Esophagus muscularis mucosa (tissue), 4 donors: ENCODE data around the gene SP100. TPM values are rescaled to one million over a fixed set of nuclear protein-coding genes. Genes with fewer than 3 reads are reported as not detected.

Experiments
- DNase-seq: peaks from one replicate; pipeline ENCODE4 v3.0.0-alpha.2; 2017; ENCODE audit errors: extremely low spot score
- H3K27ac ChIP-seq, 4 donors: fragments of 200-600 bp; sonication (generic); replicated peaks in 1 of 4; 1 replicate in 3 of 4; 2 replicates in 1 of 4; pipeline ENCODE4 v1.5.1; 2016 to 2019; ENCODE audit warnings: mild to moderate bottlenecking in 1 of 4
- H3K27me3 ChIP-seq, 4 donors: fragments of 200-600 bp; sonication (generic); one replicate each; pipeline versions ENCODE4 v1.5.1 to v1.6.0; 2016 to 2019
- H3K36me3 ChIP-seq, 4 donors: fragments of 200-600 bp; sonication (generic); one replicate each; pipeline ENCODE4 v1.5.1; 2016 to 2019
- H3K4me1 ChIP-seq, 4 donors: fragments of 200-600 bp; sonication (generic); one replicate each; pipeline ENCODE4 v1.5.1; 2016 to 2019
- H3K4me3 ChIP-seq, 4 donors: fragments of 200-600 bp; sonication (generic); 1 replicate in 2 of 4; 2 replicates in 2 of 4; pipeline ENCODE4 v1.5.1; 2016 to 2019; ENCODE audit warnings: mild to moderate bottlenecking in 4 of 4, moderate library complexity in 1 of 4
- H3K9me3 ChIP-seq, 4 donors: fragments of 200-600 bp; sonication (generic); 1 replicate in 3 of 4; 2 replicates in 1 of 4; pipeline ENCODE4 v1.5.1; 2016 to 2019
- EP300 ChIP-seq: sonication (generic); formaldehyde crosslinking; IDR thresholded peaks from one replicate; pipeline ENCODE4 v1.6.1; 2017; ENCODE audit warnings: antibody characterized with exemption
- POLR2A ChIP-seq: fragments of 450-650 bp; IDR thresholded peaks from one replicate; pipeline ENCODE4 v1.6.1; 2017; ENCODE audit warnings: antibody characterized with exemption, moderate library complexity, mild to moderate bottlenecking, low read depth
- POLR2AphosphoS5 ChIP-seq, 2 donors: sonication (generic); formaldehyde crosslinking; IDR thresholded peaks; one replicate each; pipeline ENCODE4 v1.6.1; 2017; ENCODE audit warnings: antibody characterized with exemption in 2 of 2
- WGBS: methylation state at CpG from one replicate; pipeline ENCODE4 v1.1.5; 2018; 5-methylcytosine and 5-hydroxymethylcytosine counted together
- intact Hi-C: fragments of 100-400 bp; cut with DNase I; formaldehyde crosslinking; loops from one replicate; pipeline ENCODE4 v1.15.1; 2023
- total RNA-seq, 4 donors: library from RNA; depleted of rRNA; stranded (reverse); fragments of >200 nt; gene quantifications; one replicate each; pipeline versions ENCODE4 v1.1.0 to v1.2.1, GENCODE V29; 2016
- TF ChIP-seq, protein P1 (sequence below), 3 experiments: fragments of 200-600 bp in 2 of 3; fragments of 450-650 bp in 1 of 3; sonication (generic) in 2 of 3; IDR thresholded peaks; one replicate each; pipeline ENCODE4 v1.5.1; 2017 to 2019; ENCODE audit warnings: antibody characterized with exemption in 3 of 3, mild to moderate bottlenecking in 2 of 3, moderate library complexity in 1 of 3

SP100 gene
- total RNA-seq, 4 donors from 2014 or later, result 83.8 to 95.5 (median 92.1) TPM

GRCh38 chr2:230423851-230424458 lies 8.0 kb downstream of the SP100 start:
- peaks cover 0 to 4% (median 2%) of the 10 kb centered on the region in 4 donors for H3K9me3 ChIP-seq
- intact Hi-C loops, result no loop called here
- H3K27ac ChIP-seq, result no peak overlapping the region
- no peak for DNase-seq
- no peak overlapping the region for H3K4me3 ChIP-seq
- TF ChIP-seq EP300 (no peak), POLR2AphosphoS5 (IDR thresholded peaks at IDR 0.05) (no peak), POLR2A (no peak)
- TF ChIP-seq, protein P1, sequence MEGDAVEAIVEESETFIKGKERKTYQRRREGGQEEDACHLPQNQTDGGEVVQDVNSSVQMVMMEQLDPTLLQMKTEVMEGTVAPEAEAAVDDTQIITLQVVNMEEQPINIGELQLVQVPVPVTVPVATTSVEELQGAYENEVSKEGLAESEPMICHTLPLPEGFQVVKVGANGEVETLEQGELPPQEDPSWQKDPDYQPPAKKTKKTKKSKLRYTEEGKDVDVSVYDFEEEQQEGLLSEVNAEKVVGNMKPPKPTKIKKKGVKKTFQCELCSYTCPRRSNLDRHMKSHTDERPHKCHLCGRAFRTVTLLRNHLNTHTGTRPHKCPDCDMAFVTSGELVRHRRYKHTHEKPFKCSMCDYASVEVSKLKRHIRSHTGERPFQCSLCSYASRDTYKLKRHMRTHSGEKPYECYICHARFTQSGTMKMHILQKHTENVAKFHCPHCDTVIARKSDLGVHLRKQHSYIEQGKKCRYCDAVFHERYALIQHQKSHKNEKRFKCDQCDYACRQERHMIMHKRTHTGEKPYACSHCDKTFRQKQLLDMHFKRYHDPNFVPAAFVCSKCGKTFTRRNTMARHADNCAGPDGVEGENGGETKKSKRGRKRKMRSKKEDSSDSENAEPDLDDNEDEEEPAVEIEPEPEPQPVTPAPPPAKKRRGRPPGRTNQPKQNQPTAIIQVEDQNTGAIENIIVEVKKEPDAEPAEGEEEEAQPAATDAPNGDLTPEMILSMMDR (IDR thresholded peaks at IDR 0.05), result no peak
- 89% methylated on average over 3 of the region's 3 CpGs for WGBS
- H3K27me3 ChIP-seq, result no peaks in the 10 kb centered on the region
- H3K4me1 ChIP-seq, result peaks cover 38 to 61% (median 46%) of the 10 kb centered on the region in 4 donors
- peaks cover 0 to 19% (median 5%) of the 10 kb centered on the region in 4 donors for H3K36me3 ChIP-seq

- Histone ChIP-seq H3K36me3 (peaks cover 0 to 24% (median 5%) of the 10 kb centered on the region in 4 donors), H3K9me3 (peaks cover 0 to 9% (median 8%) of the 10 kb centered on the region in 4 donors), H3K27ac (no peak overlapping the region), H3K27me3 (no peaks in the 10 kb centered on the region), H3K4me1 (peaks cover 27 to 47% (median 33%) of the 10 kb centered on the region in 4 donors), H3K4me3 (no peak overlapping the region)
- intact Hi-C loops, result no loop called here
- DNase-seq, result no peak
- no peak for TF ChIP-seq POLR2A
- no peak for TF ChIP-seq POLR2AphosphoS5 (IDR thresholded peaks at IDR 0.05)
- TF ChIP-seq, protein P1 (IDR thresholded peaks at IDR 0.05), result no peak
- TF ChIP-seq EP300, result no peak
- WGBS, result 71% methylated on average over 1 of the region's 1 CpG
Measured at GRCh38 chr2:230425377-230425776, 9.4 kb downstream of the SP100 start.

- no peak for TF ChIP-seq EP300
- TF ChIP-seq, protein P1 (IDR thresholded peaks at IDR 0.05), result no peak
- no peak for TF ChIP-seq POLR2AphosphoS5 (IDR thresholded peaks at IDR 0.05)
- TF ChIP-seq POLR2A, result no peak
- Histone ChIP-seq H3K36me3 (peaks cover 0 to 30% (median 7%) of the 10 kb centered on the region in 4 donors), H3K4me3 (no peak overlapping the region), H3K9me3 (peaks cover 0 to 10% (median 8%) of the 10 kb centered on the region in 4 donors), H3K4me1 (peaks cover under 1 to 30% (median 11%) of the 10 kb centered on the region in 4 donors), H3K27ac (no peak overlapping the region), H3K27me3 (no peaks in the 10 kb centered on the region)
- intact Hi-C loops, result no loop called here
- DNase-seq, result no peak
Measured at GRCh38 chr2:230429513-230429912, 13.5 kb downstream of the SP100 start.

DNA sequence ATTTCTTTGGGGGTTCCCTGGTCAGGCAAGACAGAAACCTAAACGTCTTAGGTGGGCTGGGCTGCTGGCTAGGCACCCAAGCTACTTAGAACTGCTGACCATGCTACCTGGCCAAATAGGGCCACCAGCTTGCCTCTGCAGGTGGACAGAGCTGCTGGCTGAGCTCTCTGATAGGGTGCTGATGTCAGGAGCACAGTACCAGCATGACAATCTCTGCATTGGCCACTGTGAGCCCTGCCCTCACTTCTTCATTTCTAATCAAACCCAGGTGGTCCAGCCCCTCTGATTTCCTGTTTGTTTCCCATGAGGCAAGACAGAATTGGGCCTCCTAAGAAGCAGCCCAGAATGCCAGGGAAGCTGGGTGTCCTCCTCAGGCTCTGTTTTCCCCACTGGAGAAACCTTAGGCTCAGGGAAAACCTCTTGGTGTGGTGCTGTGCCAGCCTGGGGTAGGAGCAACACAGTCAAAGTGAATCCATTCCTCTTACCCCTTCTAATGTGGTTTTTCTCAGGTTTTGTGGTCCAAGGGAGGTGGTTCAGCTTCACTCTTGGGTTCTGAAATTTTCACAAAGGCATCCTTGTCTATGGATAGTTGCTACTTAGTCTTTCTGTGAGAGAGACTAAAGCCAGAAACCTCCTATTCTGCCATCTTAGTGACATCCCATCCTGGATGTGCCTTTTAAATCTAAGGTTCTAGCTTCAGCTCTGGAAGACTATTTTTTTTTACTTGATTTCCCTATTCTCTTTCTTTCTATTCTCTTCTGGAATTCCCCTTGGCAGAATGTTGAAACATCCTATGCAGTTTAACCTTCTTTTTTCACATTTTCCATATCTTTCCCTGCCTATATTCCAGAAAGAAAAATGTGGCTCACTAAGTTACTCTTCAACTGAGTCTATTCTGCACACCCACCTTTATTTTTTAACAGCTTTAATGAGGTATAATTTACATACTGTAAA lies 15.2 kb downstream of the SP100 start:
- WGBS, result 80% methylated on average over 1 of the region's 1 CpG
- Histone ChIP-seq H3K27ac (no peak overlapping the region), H3K27me3 (no peaks in the 10 kb centered on the region), H3K4me1 (peaks cover 0 to 23% (median 6%) of the 10 kb centered on the region in 4 donors), H3K4me3 (no peak overlapping the region), H3K9me3 (peaks cover 0 to 16% (median 8%) of the 10 kb centered on the region in 4 donors), H3K36me3 (peaks cover 0 to 32% (median 10%) of the 10 kb centered on the region in 4 donors)
- intact Hi-C loops, result no loop called here
- no peak for DNase-seq
- TF ChIP-seq, protein P1 (IDR thresholded peaks at IDR 0.05), result no peak
- TF ChIP-seq EP300 (no peak), POLR2A (no peak), POLR2AphosphoS5 (IDR thresholded peaks at IDR 0.05) (no peak)
